AG04449 (cell line): ENCODE results near the gene MKI67.

Experiments used
- CTCF ChIA-PET: fragments of 350-600 bp; formaldehyde crosslinking; extraction: SDS; loops from one replicate; lab custom pipeline; 2021; ENCODE audit warnings: antibody characterized with exemption; lab: Yijun Ruan, JAX
- POLR2A ChIA-PET: fragments of 400-600, 350-600 bp; formaldehyde crosslinking; extraction: SDS; loops from one replicate; lab custom pipeline; 2020; ENCODE audit warnings: antibody characterized with exemption, inconsistent platforms; lab: Yijun Ruan, JAX
- DNase-seq: peaks from one replicate; pipeline ENCODE4 v3.0.0-alpha.2; 2010; ENCODE audit warnings: low read depth, low spot score
- H3K4me3 ChIP-seq: 2 replicates; pipeline ENCODE4 v1.5.1; 2011; ENCODE audit warnings: low read depth, mild to moderate bottlenecking, control low read depth, low read length
- TF ChIP-seq, protein P1 (sequence below): IDR thresholded peaks from one replicate; pipeline ENCODE4 v1.5.1; 2011; ENCODE audit warnings: mild to moderate bottlenecking, moderate library complexity, low read length, control low read depth, inconsistent platforms; ENCODE audit not compliant: insufficient read depth; ENCODE audit errors: missing control alignments

Gene MKI67

DNA sequence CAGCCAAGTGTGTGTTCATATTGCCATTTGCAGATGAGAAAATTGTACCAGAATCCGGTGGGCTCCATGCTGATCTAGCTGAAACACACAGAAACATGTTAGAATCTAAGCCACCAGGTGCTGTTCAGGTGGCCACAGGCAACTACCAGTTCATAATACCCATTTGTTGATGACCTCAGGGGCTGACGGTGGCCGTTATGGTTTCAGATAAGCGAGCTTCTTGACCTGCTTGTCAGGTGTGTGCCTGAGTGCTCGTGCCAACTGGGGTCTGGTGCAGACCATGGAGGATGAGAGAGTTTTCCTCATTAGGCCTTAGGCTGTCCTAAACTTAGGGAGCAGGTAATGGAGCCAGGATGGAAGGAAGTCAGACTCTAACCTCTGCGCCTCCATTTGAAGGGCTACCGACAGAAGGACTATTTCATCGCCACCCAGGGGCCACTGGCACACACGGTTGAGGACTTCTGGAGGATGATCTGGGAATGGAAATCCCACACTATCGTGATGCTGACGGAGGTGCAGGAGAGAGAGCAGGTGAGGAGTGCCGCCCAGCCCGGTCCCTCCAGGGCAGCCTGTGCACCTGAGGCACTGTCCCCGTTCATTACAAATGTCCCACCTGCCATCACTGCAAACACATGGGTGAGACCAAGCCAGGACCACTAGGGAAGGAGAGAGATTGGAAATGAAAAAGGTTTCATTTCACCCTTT lies 53.1 kb downstream of the MKI67 start:
- CTCF ChIA-PET = interaction anchor here (1.3 to 4.8 kb wide), 3 partner anchors 9 to 62 kb away, joined by 5 to 59 read pairs (median 11); no protein-coding TSS in a partner anchor

DNA sequence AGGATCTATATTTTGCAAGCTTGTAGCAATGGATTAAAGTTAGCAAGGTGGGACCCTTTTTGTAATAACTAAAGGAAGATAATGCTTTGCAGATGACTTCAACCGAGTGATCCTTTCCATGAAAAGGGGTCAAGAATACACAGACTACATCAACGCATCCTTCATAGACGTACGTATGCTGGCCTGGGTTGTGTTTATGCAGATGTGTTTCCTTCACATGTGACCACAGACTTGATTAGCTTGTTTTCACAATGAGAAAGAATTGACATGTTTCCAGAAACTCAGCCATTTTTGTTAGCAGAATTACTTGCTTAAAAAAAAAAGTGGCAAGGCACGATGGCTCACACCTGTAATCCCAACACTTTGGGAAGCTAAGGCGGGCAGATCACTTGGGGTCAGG lies 54.2 kb downstream of the MKI67 start:
- DNase-seq = no peak
- CTCF ChIA-PET = interaction anchor here (0.6 to 4.8 kb wide), 10 partner anchors 8 to 166 kb away, joined by 3 to 59 read pairs (median 5); partner anchors contain the start of gene PTPRE
- POLR2A ChIA-PET = no interaction called here
- no peak overlapping the region for H3K4me3 ChIP-seq
- TF ChIP-seq, protein P1, sequence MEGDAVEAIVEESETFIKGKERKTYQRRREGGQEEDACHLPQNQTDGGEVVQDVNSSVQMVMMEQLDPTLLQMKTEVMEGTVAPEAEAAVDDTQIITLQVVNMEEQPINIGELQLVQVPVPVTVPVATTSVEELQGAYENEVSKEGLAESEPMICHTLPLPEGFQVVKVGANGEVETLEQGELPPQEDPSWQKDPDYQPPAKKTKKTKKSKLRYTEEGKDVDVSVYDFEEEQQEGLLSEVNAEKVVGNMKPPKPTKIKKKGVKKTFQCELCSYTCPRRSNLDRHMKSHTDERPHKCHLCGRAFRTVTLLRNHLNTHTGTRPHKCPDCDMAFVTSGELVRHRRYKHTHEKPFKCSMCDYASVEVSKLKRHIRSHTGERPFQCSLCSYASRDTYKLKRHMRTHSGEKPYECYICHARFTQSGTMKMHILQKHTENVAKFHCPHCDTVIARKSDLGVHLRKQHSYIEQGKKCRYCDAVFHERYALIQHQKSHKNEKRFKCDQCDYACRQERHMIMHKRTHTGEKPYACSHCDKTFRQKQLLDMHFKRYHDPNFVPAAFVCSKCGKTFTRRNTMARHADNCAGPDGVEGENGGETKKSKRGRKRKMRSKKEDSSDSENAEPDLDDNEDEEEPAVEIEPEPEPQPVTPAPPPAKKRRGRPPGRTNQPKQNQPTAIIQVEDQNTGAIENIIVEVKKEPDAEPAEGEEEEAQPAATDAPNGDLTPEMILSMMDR = no peak

More for the DNA sequence above, 53.1 kb downstream of the MKI67 start:
- H3K4me3 ChIP-seq = no peak overlapping the region
- TF ChIP-seq, protein P1 = no peak
- POLR2A ChIA-PET = no interaction called here
- DNase-seq = no peak

DNA sequence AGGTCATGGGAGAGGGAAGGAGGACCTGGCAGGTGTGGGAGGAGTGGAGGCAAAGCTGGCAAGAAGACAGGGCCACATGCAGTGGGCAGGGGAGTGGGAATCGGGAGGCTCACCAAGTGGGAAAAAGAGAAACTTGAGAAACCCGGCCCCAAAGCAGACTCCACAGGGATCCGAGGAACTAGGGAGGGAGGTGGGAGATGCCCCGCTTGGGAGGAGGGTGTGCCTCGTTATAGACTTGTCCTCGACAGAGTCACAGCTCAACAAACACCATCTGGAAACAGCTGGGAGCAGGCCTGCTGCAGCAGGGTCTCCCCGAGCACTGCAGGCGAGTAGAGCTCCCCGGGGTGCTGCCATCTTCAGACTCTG lies 54.8 kb downstream of the MKI67 start:
- ChIA-PET POLR2A (no interaction called here), CTCF (interaction anchor here (0.6 to 4.8 kb wide), 10 partner anchors 8 to 165 kb away, joined by 3 to 59 read pairs (median 4); partner anchors contain the start of gene PTPRE)
- TF ChIP-seq, protein P1 = no peak
- DNase-seq = no peak
- H3K4me3 ChIP-seq = no peak overlapping the region

DNA sequence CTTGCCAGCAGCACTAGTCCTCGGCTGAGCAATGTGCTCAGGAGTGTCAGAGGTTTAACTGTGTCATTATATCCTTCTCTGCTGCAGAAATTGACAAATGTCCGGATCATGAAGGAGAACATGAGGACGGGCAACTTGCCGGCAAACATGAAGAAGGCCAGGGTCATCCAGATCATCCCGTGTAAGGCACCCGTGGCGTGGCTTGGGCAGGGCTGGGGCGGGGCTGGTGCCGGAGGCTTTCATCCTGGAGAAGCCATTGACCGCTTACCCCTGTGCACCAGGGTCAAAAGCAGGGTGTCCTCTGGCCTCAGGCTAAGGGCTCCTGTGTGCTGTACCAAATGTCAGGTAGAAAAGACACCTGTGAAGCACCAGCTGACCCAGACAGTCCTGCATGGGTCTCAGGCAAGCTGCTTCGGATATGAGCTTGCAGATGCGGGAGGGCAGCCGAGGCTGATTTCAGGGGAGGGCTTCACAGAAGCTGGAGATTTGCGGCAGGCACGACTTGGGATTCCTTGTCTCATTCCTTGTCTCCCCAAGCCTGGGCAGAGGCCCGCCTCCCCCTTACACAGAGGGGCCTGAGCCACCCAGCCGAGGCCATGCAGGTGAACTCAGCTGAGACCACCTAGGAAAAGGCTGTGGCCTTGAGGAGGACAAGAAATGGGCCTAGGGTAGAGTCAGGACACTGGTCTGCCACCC lies 55.4 kb downstream of the MKI67 start:
- POLR2A ChIA-PET = no interaction called here
- DNase-seq = no peak
- CTCF ChIA-PET = interaction anchor here (0.8 to 4.8 kb wide), 16 partner anchors 7 to 165 kb away, joined by 3 to 59 read pairs (median 5); partner anchors contain the start of gene PTPRE
- TF ChIP-seq, protein P1 = no peak
- H3K4me3 ChIP-seq = no peak overlapping the region

DNA sequence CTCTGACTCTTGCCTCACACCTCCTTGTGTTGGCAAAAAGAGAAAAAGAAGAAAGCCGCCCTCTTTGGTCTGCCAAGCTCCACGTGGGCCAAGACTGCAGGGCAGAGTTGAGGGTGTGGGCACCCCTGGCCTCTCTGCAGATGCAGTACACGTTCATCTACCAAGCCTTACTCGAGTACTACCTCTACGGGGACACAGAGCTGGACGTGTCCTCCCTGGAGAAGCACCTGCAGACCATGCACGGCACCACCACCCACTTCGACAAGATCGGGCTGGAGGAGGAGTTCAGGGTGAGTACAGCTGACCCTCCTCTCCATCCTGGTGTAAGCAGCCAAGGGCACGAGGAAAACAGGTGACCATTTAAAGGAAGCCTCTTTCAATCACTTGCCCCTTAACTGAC lies 56.1 kb downstream of the MKI67 start:
- TF ChIP-seq, protein P1 = no peak
- no peak for DNase-seq
- ChIA-PET CTCF (interaction anchor here (1.0 to 4.8 kb wide), 14 partner anchors 8 to 355 kb away, joined by 3 to 59 read pairs (median 6); partner anchors contain the start of gene PTPRE), POLR2A (no interaction called here)
- H3K4me3 ChIP-seq = no peak overlapping the region
